ENCODE results near the gene NAALADL2.

NAALADL2 gene

GRCh38 chr3:175257123-175257522 lies 398.0 kb downstream of the NAALADL2 start:
- no peak for DNase-seq (ENCODE audit: low read depth)
- TF ChIP-seq CTCF (conservative IDR thresholded peaks at IDR 0.05; ENCODE audit: low read depth, low read length): no peak

GRCh38 chr3:175258763-175259162 lies 399.6 kb downstream of the NAALADL2 start:
- no peak overlapping the region for H3K4me3 ChIP-seq (ENCODE audit: low read depth, low read length)
- no peak for TF ChIP-seq CTCF (conservative IDR thresholded peaks at IDR 0.05; ENCODE audit: low read depth, low read length)
- peak; percentile 48 for DNase-seq (ENCODE audit: low read depth)

More at GRCh38 chr3:175257123-175257522, 398.0 kb downstream of the NAALADL2 start:
- H3K4me3 ChIP-seq (ENCODE audit: low read depth, low read length): no peak overlapping the region

- peak; percentile 51 for DNase-seq (ENCODE audit: low read depth)
- TF ChIP-seq CTCF (conservative IDR thresholded peaks at IDR 0.05; ENCODE audit: low read depth, low read length): no peak
- no peak overlapping the region for H3K4me3 ChIP-seq (ENCODE audit: low read depth, low read length)
These were observed 401.1 kb downstream of the NAALADL2 start for GRCh38 chr3:175260145-175260794.

GRCh38 chr3:175266478-175266877 lies 407.3 kb downstream of the NAALADL2 start:
- peak; percentile 60 for DNase-seq (ENCODE audit: low read depth)
- H3K4me3 ChIP-seq (ENCODE audit: low read depth, low read length): no peak overlapping the region
- no peak for TF ChIP-seq CTCF (conservative IDR thresholded peaks at IDR 0.05; ENCODE audit: low read depth, low read length)

- no peak overlapping the region for H3K4me3 ChIP-seq (ENCODE audit: low read depth, low read length)
- no peak for TF ChIP-seq CTCF (conservative IDR thresholded peaks at IDR 0.05; ENCODE audit: low read depth, low read length)
- peak; percentile 56 for DNase-seq (ENCODE audit: low read depth)
These were observed 408.0 kb downstream of the NAALADL2 start for GRCh38 chr3:175267121-175267531.

- TF ChIP-seq CTCF (conservative IDR thresholded peaks at IDR 0.05; ENCODE audit: low read depth, low read length): no peak
- peak; percentile 6 for DNase-seq (ENCODE audit: low read depth)
- no peak overlapping the region for H3K4me3 ChIP-seq (ENCODE audit: low read depth, low read length)
These were observed 408.4 kb downstream of the NAALADL2 start for GRCh38 chr3:175267561-175267960.

- DNase-seq (ENCODE audit: low read depth): no peak
- no peak for TF ChIP-seq CTCF (conservative IDR thresholded peaks at IDR 0.05; ENCODE audit: low read depth, low read length)
- H3K4me3 ChIP-seq (ENCODE audit: low read depth, low read length): no peak overlapping the region
These were observed 410.3 kb downstream of the NAALADL2 start for GRCh38 chr3:175269394-175269793.

All from choroid plexus epithelial cell (primary cell).